Ovary (tissue), 9 donors: ENCODE measurements around the gene YRDC. TPM values are rescaled to one million over a fixed set of nuclear protein-coding genes. Genes with fewer than 3 reads are reported as not detected.

Experiments used
- DNase-seq, 5 donors: peaks; one replicate each; pipeline ENCODE4 v3.0.0-alpha.2; 2019 to 2020
- H3K27ac ChIP-seq, 2 donors: fragments of 200-600 bp; one replicate each; pipeline versions ENCODE4 v1.5.1 to v1.8.0; 2019 to 2022
- H3K27me3 ChIP-seq: fragments of 200-600 bp; one replicate; pipeline ENCODE4 v1.8.0; 2022
- H3K36me3 ChIP-seq: fragments of 200-600 bp; sonication (generic); one replicate; pipeline ENCODE4 v1.5.1; 2019
- H3K4me1 ChIP-seq: one replicate; pipeline ENCODE4 v1.8.1; 2013; ENCODE audit warnings: mild to moderate bottlenecking, moderate library complexity; ENCODE audit not compliant: insufficient read depth
- H3K4me3 ChIP-seq: fragments of 200-600 bp; sonication (generic); one replicate; pipeline ENCODE4 v1.5.1; 2017
- H3K9me3 ChIP-seq, 2 donors: fragments of 200-600 bp in 1 of 2; sonication (generic) in 1 of 2; one replicate each; pipeline versions ENCODE4 v1.5.1 to v1.8.1; 2013 to 2019; ENCODE audit warnings: mild to moderate bottlenecking in 1 of 2, moderate library complexity in 1 of 2
- CTCF ChIP-seq, 3 donors: fragments of 450-650 bp in 2 of 3; fragments of 200-600 bp in 1 of 3; IDR thresholded peaks; one replicate each; pipeline versions ENCODE4 v1.5.1 to v1.8.0; 2016 to 2022; ENCODE audit warnings: antibody characterized with exemption in 3 of 3, mild to moderate bottlenecking in 1 of 3
- EP300 ChIP-seq: sonication (generic); formaldehyde crosslinking; IDR thresholded peaks from one replicate; pipeline ENCODE4 v1.6.1; 2017; ENCODE audit warnings: antibody characterized with exemption
- POLR2A ChIP-seq: fragments of 450-650 bp; IDR thresholded peaks from one replicate; pipeline ENCODE4 v1.6.1; 2017; ENCODE audit warnings: antibody characterized with exemption, mild to moderate bottlenecking, moderate library complexity
- WGBS, 3 donors: extraction: QIAGEN DNeasy Blood & Tissue Kit in 1 of 3; methylation state at CpG; one replicate each; pipeline versions ENCODE4 v1.1.5 to v1.1.7; 2013 to 2017; 5-methylcytosine and 5-hydroxymethylcytosine counted together
- intact Hi-C, 4 donors: fragments of 100-400 bp; cut with DNase I; formaldehyde crosslinking; loops; one replicate each; pipeline versions ENCODE4 v1.11.0 to v1.15.1; 2022 to 2023
- polyA plus RNA-seq, 2 donors: library from polyadenylated mRNA; stranded (reverse); fragments of 200-250 nt in 1 of 2; fragments of 350-450 nt in 1 of 2; fragmentation: Illumina TruSeq in 1 of 2; extraction: RNeasy Lipid Tissue Mini Kit (QIAGEN cat#74804) in 1 of 2; gene quantifications; one replicate each; pipeline ENCODE4 v1.2.3, GENCODE V29; 2013 to 2014
- total RNA-seq, 7 donors: library from RNA; depleted of rRNA in 2 of 7; stranded (reverse); fragments of >200 nt in 2 of 7; fragmentation: NEBNext Ultra II Directional in 3 of 7; extraction: Animal tissue kit (Norgen Biotek cat#: 25700) in 3 of 7; gene quantifications; one replicate each; pipeline versions ENCODE4 v1.1.0 to v1.2.4, GENCODE V29; 2016 to 2023
- donor health status: DM: no; HTN: no; CAD: no; lungs with moderate emphysema.
- donor health status: DM: no; HTN: no; CAD: no.
- donor health status: Bipolar disorder and iron deficiency.
- donor health status: DM: yes; HTN: yes; CAD: no.
- donor health status: DM: no; HTN: no; CAD: no.
- donor health status: DM: yes; HTN: yes; CAD: no.

The YRDC gene
- total and polyA plus RNA-seq, 9 donors: 7.2 to 15.0 (median 9.5) TPM

- TF ChIP-seq EP300 (no peak), CTCF (IDR thresholded peaks at IDR 0.05) (no peak), POLR2A (no peak)
- Histone ChIP-seq H3K9me3 (no peaks in the 10 kb centered on the region), H3K27ac (no peak overlapping the region), H3K4me1 (no peaks in the 10 kb centered on the region), H3K4me3 (no peak overlapping the region), H3K36me3 (no peaks in the 10 kb centered on the region), H3K27me3 (no peaks in the 10 kb centered on the region)
- intact Hi-C loops: no loop called here
- DNase-seq: no peak
- WGBS, 3 donors: 7 to 10% (median 8%) methylated on average over 2 of the region's 2 CpGs
Measured at GRCh38 chr1:37767488-37767887, 40.5 kb downstream of the YRDC start.

GRCh38 chr1:37765916-37766664 is 41.9 kb downstream of the YRDC start:
- TF ChIP-seq EP300 (no peak), POLR2A (no peak), CTCF (IDR thresholded peaks at IDR 0.05) (no peak)
- Histone ChIP-seq H3K4me1 (no peaks in the 10 kb centered on the region), H3K36me3 (no peaks in the 10 kb centered on the region), H3K27ac (no peak overlapping the region), H3K27me3 (no peaks in the 10 kb centered on the region), H3K4me3 (no peak overlapping the region), H3K9me3 (no peaks in the 10 kb centered on the region)
- no peak for DNase-seq
- WGBS, 3 donors: 4 to 8% (median 7%) methylated on average over 27 of the region's 27 CpGs
- intact Hi-C loops: no loop called here

DNA sequence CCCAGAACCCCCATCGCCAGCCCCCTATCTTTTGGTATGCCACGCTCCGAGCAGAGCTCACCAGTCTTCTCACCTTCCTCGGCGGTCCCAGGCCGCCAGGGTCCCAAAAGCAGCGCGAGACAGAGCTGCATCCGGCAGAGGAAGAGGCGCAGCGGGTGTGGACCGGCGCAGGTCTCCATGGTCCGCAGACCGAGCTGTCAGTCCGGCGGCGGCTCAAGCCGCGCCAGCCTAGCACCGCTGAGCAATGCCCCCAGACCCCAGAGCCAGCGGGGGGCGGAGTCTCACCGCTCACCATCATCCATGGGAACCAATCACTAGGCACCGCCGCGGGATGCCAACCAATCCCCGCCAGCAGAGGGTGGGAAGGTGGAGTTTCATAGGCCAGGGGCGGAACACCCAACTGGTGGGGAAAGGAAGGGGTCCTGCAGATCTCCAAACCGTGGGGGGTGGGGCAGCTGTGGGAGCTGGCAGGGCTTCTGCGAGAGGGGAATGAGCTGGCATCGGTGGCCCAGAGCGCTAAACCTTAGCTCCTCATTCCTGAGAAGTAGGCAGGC is 43.0 kb downstream of the YRDC start, which contains the start of gene EPHA10:
Gene EPHA10 (minus strand): TSS at position 233 of the 554 bp plus-strand sequence. CDS start 54 bp downstream, at position 179.
- H3K27me3 ChIP-seq: no peaks in the 10 kb centered on the region
- H3K36me3 ChIP-seq: no peaks in the 10 kb centered on the region
- TF ChIP-seq POLR2A (no peak), CTCF (IDR thresholded peaks at IDR 0.05) (no peak), EP300 (no peak)
- no peaks in the 10 kb centered on the region for H3K9me3 ChIP-seq
- no peak within 1 kb of the TSS for H3K27ac ChIP-seq
- no peak within 1 kb of the TSS for H3K4me3 ChIP-seq
- H3K4me1 ChIP-seq: no peaks in the 10 kb centered on the region
- WGBS, 3 donors: 1 to 4% (median 1%) methylated on average over 33 of the region's 33 CpGs
- intact Hi-C loops: no loop called here
- no peak for DNase-seq

GRCh38 chr1:37764414-37764825 is 43.6 kb downstream of the YRDC start:
- no peaks in the 10 kb centered on the region for H3K27me3 ChIP-seq
- TF ChIP-seq CTCF (IDR thresholded peaks at IDR 0.05) (no peak), POLR2A (no peak), EP300 (no peak)
- WGBS, 3 donors: 2 to 3% (median 3%) methylated on average over 29 of the region's 29 CpGs

More at GRCh38 chr1:37764414-37764825, 43.6 kb downstream of the YRDC start:
- no peaks in the 10 kb centered on the region for H3K36me3 ChIP-seq
- H3K4me3 ChIP-seq: no peak overlapping the region
- no peaks in the 10 kb centered on the region for H3K9me3 ChIP-seq
- no peak overlapping the region for H3K27ac ChIP-seq
- peak in 3 of 5 donors; percentile 33 to 58 (median 39) for DNase-seq
- no peaks in the 10 kb centered on the region for H3K4me1 ChIP-seq
- intact Hi-C loops: no loop called here
